HG02798 (cell line): ENCODE data around the gene SLIT2.

ENCODE experiments used
- ATAC-seq: cut with Tn5 transposase; IDR thresholded peaks from one replicate; pipeline ENCODE4 v1.9.1; 2021; ENCODE audit warnings: mild to moderate bottlenecking; ENCODE audit not compliant: unreplicated experiment, poor library complexity

The SLIT2 gene

GRCh38 chr4:20298455-20298854 lies 46.8 kb downstream of the SLIT2 start:
- ATAC-seq: no peak

- ATAC-seq: no peak
These were observed 47.3 kb downstream of the SLIT2 start for GRCh38 chr4:20298986-20299385.

GRCh38 chr4:20299515-20299914 lies 47.8 kb downstream of the SLIT2 start:
- ATAC-seq: no peak

- ATAC-seq: no peak
These were observed 49.5 kb downstream of the SLIT2 start for GRCh38 chr4:20301161-20301560.
